22Rv1 (cell line): Measurements from ENCODE around the gene CCSER1.
"Not testable (repeated sequence)": the region's sequence is repeated elsewhere in the genome, so short reads cannot be mapped to it uniquely, and the experiment has no call there.

Experiments used
- H3K27ac ChIP-seq: fragments of 450-650 bp; 2 replicates; pipeline ENCODE4 v1.5.1; 2017
- CTCF ChIP-seq: fragments of 450-650 bp; IDR thresholded peaks from 2 replicates; pipeline ENCODE4 v1.5.1; 2017; ENCODE audit warnings: mild to moderate bottlenecking
- ZFX ChIP-seq: fragments of 450-650 bp; IDR thresholded peaks from 2 replicates; pipeline ENCODE4 v1.6.1; 2017; ENCODE audit warnings: antibody characterized with exemption, borderline replicate concordance

Gene CCSER1

GRCh38 chr4:91070736-91071135 lies 943.5 kb downstream of the CCSER1 start:
- no peak for TF ChIP-seq CTCF
- TF ChIP-seq ZFX, result no peak

GRCh38 chr4:91076147-91076546 lies 949.0 kb downstream of the CCSER1 start:
- TF ChIP-seq CTCF (no peak), ZFX (no peak)
- H3K27ac ChIP-seq, result no peak overlapping the region

More at GRCh38 chr4:91070736-91071135, 943.5 kb downstream of the CCSER1 start:
- H3K27ac ChIP-seq, result no peak overlapping the region

- TF ChIP-seq ZFX (no peak), CTCF (no peak)
- H3K27ac ChIP-seq, result no peak overlapping the region
Measured at GRCh38 chr4:91085961-91086360, 958.8 kb downstream of the CCSER1 start.

GRCh38 chr4:91087743-91088142 lies 960.5 kb downstream of the CCSER1 start:
- TF ChIP-seq CTCF (no peak), ZFX (no peak)
- no peak overlapping the region for H3K27ac ChIP-seq

- no peak overlapping the region for H3K27ac ChIP-seq
- TF ChIP-seq ZFX (no peak), CTCF (no peak)
Measured at GRCh38 chr4:91089178-91089577, 962.0 kb downstream of the CCSER1 start.

GRCh38 chr4:91092398-91092980 lies 965.3 kb downstream of the CCSER1 start:
- no peak overlapping the region for H3K27ac ChIP-seq
- TF ChIP-seq CTCF, result no peak
- TF ChIP-seq ZFX, result no peak

- not testable (repeated sequence) for H3K27ac ChIP-seq
Measured at GRCh38 chr4:91094220-91094619, 967.0 kb downstream of the CCSER1 start.

GRCh38 chr4:91099666-91100065 lies 972.5 kb downstream of the CCSER1 start:
- no peak overlapping the region for H3K27ac ChIP-seq
- no peak for TF ChIP-seq ZFX
